GM19025 (cell line): ENCODE results near the gene HNF1A.
"Not testable (repeated sequence)": the region's sequence is repeated elsewhere in the genome, so short reads cannot be mapped to it uniquely, and the experiment has no call there.

Source experiments
- ATAC-seq: cut with Tn5 transposase; IDR thresholded peaks from one replicate; pipeline ENCODE4 v1.9.1; 2021; ENCODE audit warnings: mild to moderate bottlenecking, low read depth, moderate library complexity; ENCODE audit not compliant: unreplicated experiment

Gene HNF1A

GRCh38 chr12:121036810-121037326 is 58.5 kb downstream of the HNF1A start:
- no peak for ATAC-seq

GRCh38 chr12:121038861-121039668 is 60.7 kb downstream of the HNF1A start, which contains the start of gene OASL:
Gene OASL, minus strand, starts transcription at chr12:121039246. Its CDS starts 275 bp downstream, at chr12:121038971.
- peak; percentile 71 for ATAC-seq

GRCh38 chr12:121043067-121043466 is 64.7 kb downstream of the HNF1A start:
- ATAC-seq, result no peak

- ATAC-seq, result not testable (repeated sequence)
Observed at GRCh38 chr12:121047400-121047799, 69.1 kb downstream of the HNF1A start.

GRCh38 chr12:121048442-121048841 is 70.1 kb downstream of the HNF1A start:
- no peak for ATAC-seq

GRCh38 chr12:121050725-121051124 is 72.4 kb downstream of the HNF1A start:
- ATAC-seq, result no peak
